GM21529 (cell line): ENCODE data around the gene ENPP6.

Experiments
- ATAC-seq: cut with Tn5 transposase; IDR thresholded peaks from one replicate; pipeline ENCODE4 v1.9.1; 2021; ENCODE audit not compliant: unreplicated experiment

Gene ENPP6

DNA sequence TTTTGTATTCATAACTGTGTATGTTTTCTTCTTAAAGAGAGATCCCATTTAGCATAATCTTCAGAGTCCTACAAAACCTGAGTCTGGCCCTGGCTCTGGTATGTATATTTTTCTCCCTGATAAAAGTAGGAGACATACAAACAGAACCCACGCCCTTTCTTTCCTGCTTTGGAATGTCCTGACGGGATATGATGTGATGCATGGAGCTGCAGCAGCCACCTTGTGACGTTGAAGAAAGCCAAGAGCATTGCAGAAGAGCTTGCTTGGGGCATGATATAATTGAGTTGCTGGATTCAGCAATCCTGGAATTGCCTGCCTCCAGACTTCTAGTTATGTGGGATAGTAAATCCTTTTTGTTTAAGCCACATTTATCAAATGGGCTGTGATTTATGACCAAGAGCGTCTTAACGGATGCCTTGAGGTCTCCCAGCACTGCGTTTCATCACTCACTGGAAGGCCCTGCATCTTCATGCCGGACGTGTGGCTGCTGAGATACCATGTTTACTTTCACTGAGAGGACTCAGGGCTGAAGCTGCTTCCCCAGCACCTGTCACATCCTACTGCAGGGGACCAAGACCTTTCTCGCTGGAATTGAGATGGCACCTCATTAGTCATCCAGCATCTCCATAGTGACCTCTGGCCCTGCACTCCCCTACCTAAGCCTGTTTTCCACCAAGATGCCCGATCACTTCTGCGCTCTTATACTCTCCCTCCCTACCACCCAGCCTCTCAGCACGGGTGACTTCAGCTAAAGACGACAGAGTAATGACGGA lies 107.0 kb downstream of the ENPP6 start:
- ATAC-seq = no peak

DNA sequence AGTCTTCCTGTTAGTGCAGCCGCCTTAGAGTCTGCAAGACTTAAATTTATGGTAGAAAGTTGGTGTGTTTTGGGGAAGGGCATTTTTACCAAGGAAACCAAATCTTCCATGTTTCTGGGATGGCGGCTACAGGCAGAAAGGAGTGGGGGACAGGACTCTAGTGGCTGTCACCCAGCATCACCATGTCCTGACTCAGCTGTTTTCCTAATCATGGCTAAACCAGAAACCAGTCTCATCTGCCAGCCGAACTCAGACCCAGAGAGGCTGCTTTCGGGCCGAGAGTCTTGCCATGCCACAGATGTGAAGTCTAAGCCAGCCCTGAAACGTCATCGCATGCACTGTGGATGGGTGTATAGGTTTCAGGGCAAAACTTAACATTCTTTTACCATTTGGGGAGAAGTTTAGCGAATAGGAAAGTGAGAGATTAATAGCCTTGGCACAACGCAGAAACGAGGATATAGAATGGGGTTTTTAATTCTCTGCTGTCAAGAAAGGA lies 109.6 kb downstream of the ENPP6 start:
- ATAC-seq = no peak

DNA sequence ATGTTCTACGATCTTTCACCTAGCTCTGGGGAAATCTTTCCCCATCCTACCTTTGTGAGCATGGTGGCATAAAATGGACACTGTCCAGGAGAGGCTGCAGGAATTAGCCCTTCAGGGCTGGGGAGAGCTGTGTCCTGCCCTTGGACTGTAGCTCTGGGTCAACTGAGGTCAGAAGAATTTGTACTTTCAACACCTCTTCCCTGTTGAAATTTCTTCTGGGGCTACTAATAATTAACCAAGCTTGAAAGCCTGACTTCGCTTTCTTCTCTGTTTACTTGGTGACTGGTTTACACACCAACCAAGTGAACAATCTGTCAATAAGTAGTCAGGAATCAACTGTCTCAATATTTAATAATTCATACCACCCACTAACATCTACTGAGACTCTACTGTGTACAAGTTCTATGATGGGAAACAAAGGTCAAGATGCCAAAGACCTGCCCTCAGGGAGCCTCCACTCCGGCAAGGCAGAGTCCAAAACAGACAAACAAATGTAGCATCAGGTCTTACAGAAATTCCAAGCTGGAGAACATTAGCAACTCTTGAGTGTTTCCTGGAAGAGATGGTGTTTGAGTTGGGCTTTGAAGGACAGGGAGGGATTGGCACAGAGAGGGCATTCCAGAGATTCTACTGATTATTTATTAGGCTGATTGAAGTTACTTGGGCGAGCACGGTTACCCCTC lies 113.1 kb downstream of the ENPP6 start:
- ATAC-seq = no peak

DNA sequence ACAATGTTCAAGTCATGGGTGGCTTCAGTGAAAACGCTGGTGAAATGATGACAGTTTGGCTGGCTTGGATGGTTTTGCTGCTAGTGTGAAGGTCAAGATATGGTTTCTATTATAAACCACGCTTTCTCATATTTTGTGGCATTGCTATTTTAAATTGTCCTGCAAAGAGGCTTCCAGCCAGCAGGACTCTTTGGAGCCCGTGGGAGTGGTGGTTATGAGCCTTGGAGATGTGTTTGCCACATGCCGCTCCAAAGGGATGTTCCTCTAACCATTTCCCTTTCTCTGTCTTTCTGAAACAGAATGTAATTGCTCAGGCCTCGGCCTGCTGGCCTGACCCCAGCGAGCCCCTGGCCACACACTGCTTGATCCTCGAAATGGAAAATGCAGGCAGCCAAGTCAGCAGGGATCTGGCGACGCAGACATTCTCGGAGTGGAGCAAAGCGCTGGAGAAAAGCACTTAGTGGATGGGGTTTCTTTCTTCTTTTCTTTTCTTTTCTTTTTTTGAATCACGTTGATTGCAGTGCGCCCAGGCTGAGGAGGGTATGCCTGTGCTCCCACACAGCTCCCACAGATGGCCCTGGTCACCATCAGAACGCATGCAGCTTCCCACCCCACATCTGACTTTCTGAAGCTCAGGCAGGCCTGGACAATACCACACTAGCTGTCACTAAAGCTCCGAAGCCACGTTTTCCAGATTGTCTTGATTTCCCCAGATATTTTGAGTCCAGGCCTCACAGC lies 114.0 kb downstream of the ENPP6 start:
- no peak for ATAC-seq

DNA sequence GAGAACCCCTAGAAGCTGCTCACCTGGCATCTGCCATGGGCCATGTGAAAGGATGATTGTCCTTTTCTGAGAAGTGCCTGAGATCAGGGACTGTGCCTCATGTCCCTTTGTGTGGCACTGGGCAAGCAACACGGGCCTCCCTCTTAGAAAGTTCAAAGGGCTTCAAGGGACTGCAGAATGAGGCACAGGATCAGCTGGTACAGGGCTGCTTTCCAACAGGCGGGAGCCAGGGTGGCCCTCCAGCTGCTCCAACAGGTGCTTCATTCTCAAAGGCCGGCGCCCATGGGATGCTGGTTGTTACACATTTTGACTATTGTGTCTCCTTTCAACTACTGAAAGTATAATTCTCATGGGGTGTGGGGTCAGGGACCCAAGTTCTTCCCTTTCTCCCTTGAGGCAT lies 114.7 kb downstream of the ENPP6 start:
- no peak for ATAC-seq

DNA sequence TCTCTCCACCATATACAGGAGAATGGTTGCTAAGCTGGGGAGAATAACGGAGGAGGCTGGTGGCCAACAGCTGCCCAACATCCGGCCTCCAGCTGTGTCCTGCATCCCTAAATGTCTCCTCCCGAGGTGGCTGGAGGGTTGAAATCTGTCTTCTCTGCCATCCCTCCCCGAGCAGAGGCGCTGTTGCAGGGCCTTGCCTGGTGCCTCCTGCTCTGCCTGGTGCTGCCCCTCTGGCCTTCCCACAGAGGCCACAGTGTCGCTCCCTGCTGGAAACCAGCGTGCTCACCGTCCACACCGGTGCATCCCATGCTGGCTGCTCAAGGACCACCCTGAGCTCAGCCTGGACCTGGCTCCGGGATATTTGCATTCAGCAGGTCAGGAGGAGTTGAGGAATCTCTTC lies 115.2 kb downstream of the ENPP6 start:
- ATAC-seq = no peak

DNA sequence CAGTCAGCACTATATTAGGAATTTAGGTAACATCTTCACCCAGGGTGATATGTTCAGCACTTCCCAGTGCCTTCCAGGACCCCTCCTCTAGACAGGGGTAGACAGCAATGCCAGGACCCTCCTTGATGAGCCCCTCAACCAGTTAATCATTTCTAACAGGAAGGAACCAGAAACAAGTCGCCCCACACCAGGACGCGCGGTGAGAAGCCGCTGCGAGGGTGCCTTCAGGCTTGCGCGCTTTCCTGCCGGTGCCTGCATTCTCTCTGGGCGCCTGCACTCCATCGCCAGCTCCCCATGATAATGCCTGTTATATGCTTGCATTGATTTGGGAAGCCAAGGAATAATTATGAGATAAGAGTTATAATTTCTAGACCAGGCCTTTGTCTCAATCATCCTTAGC lies 116.0 kb downstream of the ENPP6 start:
- ATAC-seq = no peak

DNA sequence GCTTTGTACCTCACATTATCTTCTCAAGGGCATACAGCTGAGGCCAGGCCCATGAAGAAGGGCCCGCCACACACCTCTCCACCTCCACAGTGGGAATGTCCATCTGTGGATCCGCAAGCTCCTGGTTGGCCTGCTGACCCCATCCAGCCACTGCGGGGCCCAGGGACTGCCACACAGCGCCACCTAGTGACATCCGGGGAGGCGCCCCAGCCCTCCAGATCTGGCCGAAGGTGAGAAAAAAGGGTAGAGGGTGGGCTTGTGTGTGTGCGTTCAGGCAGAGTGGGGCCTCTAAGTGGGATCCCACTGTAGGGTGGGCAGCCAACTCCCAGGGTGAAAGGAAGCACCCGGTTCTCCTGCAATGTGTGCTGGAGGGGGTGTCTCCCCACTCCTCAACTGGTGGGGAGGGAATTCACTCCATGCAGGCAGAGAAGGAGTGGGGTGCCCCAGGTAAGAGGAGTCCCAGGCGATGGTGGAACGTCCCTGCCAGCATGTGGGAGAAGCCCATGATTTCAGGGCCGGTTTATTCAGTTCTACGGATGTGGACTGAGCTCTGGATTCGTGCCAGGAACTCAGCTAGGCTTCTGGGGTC lies 117.3 kb downstream of the ENPP6 start:
- peak; percentile 47 for ATAC-seq

DNA sequence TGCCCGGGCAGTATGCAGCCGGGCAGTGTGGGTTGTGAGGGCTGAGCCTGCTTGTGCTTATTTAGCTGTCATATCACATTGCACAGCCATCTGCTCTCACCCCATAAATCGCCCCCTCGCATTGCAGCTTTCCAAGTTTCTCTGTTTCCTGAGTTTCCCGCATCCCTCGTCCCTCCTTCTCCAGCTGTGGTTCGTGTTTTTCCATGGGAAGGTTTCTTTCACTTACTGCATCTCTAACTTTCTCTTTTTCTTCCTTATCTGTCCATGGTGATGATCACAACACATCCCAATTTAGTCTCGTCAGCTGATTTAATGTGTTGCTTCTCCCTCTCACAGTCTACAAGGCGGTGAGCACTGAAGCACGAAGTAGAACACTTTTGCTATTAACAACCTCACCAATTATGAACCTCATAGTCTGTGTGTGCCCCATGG lies 118.1 kb downstream of the ENPP6 start:
- ATAC-seq = no peak

DNA sequence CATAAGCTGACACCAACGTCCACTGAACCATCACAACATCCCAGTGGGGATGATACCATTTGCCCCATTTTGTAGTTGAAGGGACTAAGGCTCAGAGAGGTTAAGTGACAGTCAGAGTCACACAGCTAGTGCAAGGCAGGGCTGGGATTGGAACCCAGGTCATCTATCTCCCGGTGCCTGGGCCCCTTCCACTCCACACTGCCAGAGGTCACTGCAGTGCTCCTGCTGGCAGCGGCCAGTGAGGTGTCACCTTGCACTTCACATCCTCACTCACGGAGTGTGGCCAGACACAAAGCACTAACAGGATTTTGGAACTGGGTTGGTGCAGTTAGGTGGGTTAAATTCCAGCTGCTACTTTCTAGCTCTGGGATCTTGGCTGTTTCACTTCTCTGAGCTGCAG lies 118.7 kb downstream of the ENPP6 start:
- ATAC-seq = no peak

DNA sequence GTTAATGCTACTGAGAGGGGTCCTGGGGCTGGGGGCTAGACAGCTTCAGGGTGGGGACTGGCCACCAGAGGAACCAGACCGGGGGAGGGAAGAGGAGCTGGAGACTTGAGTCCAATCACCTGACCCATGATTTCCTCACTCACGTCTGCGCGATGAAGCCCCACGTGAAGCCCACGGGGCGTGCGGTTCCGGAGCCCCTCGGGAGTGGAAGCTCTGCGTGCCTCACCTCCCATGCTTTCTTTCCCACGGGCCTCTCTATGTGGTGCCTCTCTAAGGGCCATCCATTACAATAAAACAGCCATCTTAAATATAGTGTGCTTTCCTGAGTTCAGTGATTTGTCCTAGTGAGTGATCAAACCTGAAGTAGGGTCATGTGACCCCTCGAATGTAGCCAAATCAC lies 119.9 kb downstream of the ENPP6 start:
- no peak for ATAC-seq

DNA sequence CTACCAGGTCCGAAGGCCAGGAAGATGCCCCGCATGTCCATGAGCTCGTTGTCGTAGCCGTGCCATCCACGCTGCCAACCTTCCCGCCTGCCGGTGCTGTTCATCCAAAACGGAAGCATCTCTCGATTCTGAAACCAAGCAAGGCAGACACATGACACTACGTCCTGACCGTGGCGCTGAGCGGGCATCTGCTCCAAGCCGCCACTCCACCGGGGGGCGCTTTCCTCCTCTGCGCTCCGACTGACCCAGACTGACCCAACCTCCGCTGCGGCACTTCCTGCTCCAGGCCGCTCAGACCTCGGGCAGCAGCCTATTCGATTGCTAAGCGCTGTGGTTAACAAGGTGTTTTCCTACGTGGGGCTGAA lies 120.5 kb downstream of the ENPP6 start:
- ATAC-seq = no peak

DNA sequence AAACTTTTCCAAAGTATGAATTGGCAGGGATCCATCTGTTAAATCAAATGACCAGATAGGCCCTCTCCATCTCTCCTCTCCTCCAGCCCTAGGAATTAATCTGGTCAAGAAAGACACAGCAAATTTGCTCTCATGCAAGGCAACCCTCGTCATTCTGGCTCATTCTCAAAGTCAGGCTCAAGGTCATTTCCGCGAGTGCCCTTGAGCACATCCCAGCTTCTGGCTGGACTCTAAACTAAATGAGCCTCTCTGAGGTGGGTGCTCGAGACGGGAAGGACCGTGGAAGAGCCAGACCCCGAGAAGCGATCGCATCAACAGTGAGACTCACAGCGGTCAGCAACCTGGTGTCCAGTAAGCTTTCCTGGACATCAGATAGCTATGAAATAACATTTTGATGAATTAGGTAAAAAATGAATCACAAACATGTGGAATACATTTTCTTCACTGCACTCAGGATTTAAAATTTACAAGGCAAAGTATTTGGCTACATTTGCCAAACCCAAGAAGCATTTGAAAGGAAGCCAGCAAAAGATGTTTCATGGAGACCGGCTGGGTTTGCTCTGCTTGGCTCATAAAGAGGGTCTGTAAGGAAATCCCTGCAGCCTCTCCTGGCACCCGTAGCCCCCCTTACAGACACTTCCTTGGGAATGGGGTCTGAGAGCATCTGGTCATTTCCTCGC lies 121.0 kb downstream of the ENPP6 start:
- ATAC-seq = no peak

DNA sequence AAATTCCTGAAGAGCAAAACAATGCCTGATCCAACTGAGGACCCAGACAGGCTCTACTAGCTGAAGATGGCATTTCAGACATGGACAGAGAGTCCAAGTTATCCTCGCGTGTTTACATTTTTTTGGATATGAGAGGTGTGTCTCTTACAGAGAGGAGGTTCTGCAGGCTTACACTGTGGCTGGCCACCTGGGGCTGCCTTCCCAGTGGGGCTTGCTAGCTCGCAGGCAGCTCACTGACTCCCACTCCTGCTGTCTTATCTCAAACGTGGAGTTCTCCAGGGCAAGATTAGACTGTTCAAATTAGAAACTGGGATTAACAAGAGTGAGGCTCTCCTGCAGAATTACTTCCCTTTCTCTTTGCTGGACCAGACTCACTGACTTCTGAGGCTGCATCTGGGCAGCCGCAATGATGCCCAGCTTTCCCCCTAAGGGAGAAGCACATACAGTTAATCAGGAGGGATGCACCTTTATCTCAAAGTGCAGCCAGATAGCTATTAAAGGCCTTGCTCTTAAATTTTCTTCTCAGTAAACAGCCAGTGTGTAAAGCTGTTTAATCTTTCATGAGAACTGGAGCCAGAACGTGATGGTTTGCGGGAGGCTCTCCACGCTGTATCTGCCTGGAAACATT lies 123.0 kb downstream of the ENPP6 start:
- ATAC-seq = no peak

DNA sequence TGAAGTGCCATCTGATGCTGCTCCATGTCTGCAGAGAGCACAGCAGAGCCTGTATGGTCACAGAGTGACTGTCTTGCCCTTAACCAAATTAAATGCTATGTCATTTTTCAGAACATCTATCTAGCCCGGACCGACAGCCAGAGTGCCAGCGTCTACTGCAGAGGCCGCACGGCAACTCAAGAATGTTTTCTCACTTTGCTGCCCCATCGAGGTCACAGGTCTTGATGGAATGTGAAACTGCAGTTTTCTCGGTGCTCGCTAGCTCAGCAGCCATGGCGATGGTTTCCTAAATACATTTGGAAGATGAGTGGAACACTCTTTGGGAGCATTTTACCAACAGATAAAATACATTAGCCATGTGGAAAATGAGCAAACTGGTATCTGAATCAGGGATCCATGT lies 125.7 kb downstream of the ENPP6 start:
- no peak for ATAC-seq

DNA sequence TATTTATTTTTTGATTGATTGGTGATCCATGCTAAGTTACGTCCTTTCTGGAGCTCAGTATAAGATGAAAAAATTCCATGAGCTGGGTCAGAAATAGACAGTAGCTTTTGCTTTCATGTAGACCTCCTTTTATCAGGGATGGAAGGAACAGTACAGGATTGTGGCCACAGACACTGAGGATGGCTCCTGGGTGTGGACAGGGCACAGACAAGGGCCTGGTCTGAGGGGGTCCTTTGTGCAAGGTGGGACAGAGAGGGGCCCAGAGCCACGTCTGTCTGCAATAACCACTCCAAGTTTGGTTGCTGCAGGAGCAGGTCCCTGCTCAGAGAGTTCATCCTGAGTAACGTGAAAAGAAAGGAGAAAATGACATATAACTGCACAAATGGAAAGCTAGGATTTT lies 127.1 kb downstream of the ENPP6 start:
- ATAC-seq = no peak

DNA sequence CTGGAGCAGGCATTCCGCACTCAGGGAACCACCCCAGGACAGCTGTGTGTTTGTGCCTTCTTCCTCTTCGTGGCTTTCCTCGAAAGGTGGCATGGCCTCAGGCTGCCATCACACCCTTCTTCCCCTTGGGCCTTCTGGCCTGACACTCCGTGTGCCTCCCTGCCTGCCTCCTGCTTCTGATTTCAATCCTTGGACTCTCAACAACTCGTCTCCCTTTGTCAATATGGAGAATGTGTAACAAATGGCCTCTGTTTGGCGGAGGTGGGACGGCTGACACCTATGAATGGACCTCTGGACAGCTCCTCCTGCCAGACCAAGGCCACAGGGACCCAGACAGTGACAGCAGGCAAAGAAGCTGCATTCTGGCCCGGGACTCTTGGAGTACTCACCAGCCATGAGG lies 137.0 kb downstream of the ENPP6 start:
- no peak for ATAC-seq

DNA sequence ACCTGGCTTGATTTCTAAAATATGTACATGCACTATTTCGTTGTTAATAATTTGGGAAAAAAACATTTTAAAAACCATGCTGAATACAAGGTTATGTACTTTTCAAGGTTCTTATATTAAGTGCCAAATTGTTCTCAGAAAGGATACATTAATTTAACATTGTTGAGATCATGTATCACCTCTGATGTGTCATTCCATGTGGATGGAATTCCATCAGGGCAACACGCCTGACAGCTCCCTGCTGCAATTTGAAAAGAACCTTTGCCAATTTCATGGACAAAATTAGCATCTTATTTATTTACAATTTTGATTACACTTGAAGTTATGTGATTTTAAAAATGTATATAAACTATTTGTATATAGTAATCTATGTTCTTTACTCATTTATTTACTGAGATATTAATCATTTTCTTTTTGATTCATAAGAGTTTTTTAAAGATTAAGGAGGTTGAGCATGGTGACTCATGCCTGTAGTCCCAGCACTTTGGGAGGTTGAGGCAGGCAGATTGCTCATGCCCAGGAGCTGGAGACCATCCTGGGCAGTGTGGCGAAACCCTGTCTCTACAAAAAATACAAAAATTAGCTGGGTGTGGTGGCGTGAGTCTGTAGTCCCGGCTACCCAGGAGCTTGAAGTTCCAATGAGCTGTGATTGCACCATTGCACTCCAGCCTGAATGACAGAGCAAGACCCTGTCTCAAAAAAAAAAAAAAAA lies 142.8 kb downstream of the ENPP6 start:
- ATAC-seq = no peak

DNA sequence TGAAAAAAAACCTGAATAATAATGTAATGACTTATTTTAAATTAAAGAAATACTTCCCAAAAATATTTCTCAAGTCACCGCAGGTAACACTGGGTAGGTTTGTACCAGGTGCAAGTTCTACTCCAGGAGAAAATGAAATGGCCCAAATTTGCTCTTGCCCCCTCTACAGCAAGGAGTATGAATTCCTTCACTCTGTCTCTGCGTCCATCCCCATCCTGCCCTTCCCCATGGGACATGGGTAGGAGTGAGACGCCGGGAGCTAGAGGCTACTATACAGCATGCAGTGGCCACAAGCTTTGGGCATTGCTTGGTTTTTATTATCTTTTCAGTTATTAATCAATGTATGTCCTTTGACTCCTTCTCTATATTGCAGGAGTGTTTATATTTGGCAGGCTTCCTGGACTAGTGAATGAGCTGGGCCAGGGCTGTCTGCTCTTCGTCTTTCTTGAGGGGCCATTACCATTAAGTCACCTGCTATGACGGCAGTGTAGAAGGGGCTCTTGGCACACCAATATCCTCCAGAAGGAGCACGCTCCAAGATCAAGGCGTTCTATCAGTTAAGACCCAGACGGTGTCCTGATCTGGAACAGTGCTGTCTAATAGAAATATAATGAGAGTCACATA lies 149.6 kb downstream of the ENPP6 start:
- no peak for ATAC-seq
